ENCODE measurements around the gene DUSP8. TPM values are rescaled to one million over a fixed set of nuclear protein-coding genes. Genes with fewer than 3 reads are reported as not detected.

Gene DUSP8
- total RNA-seq, 5 donors from 2014 or later (not counting 1 experiment from before 2014, with no cell fraction given) = 5.2 to 64.3 (median 8.7) TPM

DNA sequence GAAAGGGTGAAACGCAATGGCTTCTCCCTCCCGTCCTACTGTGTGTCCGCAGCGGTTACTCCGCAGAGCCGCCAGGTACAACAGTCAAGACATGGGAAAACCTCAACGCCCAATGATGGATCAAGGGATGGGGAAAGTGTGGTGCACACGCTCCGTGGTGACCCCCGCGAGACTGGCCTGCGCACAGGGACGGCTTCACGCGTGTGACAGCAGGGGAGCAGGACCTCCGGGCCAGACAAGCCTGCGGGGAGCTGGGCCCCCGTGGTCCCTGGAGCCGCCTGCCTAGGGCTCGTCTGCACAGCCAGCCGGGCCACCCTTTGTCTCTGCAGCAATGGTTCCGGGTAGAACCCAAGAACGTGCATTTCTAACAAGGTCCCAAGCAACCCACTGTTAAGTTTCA is 53.8 kb downstream of the DUSP8 start:
- POLR2A ChIA-PET = no interaction called here
- Mint-ChIP-seq H3K4me1 (peaks cover 74 to 91% (median 83%) of the 10 kb centered on the region in 3 donors), H3K27me3 (no peaks in the 10 kb centered on the region)

DNA sequence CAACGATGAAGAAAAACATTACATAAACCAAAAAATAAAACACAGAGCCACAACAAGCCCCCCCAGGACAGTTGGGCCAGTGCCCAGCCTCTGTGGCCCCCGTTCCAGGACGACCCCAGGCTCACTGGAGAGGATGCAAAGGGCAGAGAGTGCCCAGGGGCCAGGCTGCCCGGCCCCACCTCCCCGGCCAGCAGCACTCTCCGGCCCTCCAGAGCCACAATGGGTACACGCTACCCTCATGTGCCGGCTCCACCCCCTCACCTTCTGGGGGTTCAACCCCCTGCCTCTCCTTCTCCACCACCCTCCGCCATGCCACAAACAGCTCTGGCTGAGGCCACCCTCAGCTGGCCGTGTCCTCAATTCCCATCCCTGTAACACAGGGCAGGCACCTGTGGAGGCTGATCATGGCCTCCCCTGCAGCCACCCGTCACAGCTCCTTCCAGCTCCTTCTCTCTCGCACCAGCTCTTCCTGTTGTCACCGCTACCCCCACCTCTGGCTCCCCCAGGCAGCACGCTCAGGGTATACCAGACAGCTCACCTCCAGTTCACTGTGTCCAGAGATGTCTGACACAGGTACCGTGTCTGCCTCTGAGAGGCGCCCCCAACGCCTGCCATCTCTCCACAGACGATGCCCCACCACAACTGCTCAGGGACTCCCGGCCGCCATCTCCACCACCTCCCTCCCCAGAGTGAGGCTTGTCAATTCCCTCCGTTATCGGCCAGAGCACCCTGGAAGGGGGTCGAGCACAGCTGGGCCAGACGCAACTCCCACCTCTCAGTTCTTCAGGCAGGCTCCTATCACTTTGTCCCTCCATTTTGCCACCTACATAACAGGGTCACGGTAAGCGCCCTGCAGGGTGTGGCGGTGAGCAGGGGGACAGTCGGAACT is 54.7 kb downstream of the DUSP8 start:
- Histone ChIP-seq H3K9me3 (no peaks in the 10 kb centered on the region), H3K27ac (ENCODE audit: low read length) (no peak overlapping the region), H3K4me1 (ENCODE audit: control insufficient read depth in 1 of 2, extremely low read depth in 1 of 2, insufficient read depth in 2 of 2, low read length in 2 of 2) (peaks cover 0 to 75% of the 10 kb centered on the region in 2 experiments), H3K4me3 (ENCODE audit: control insufficient read depth in 1 of 2, extremely low read depth in 1 of 2, low read length in 1 of 2) (no peak overlapping the region), H3K36me3 (ENCODE audit: control insufficient read depth in 2 of 2, extremely low read depth in 1 of 2, insufficient read depth in 1 of 2, low read length in 1 of 2) (peaks cover 5 to 6% of the 10 kb centered on the region in 2 donors), H3K27me3 (replicated peaks in 1 of 2; ENCODE audit: control insufficient read depth in 2 of 2, extremely low read depth in 1 of 2, insufficient read depth in 2 of 2, low read length in 1 of 2) (no peaks in the 10 kb centered on the region)
- H3K4me3 Mint-ChIP-seq = peak overlapping the region in 1 of 3 donors; percentile 8
- WGBS (ENCODE audit: insufficient coverage) = 90% methylated on average over 18 of the region's 28 CpGs
- H3K4me1 Mint-ChIP-seq = peaks cover 70 to 88% (median 80%) of the 10 kb centered on the region in 3 donors
- peaks cover 10% of the 10 kb centered on the region for H3K36me3 Mint-ChIP-seq
- POLR2A ChIA-PET = no interaction called here
- H3K27ac Mint-ChIP-seq = peak overlapping the region; percentile 25 to 55
- H3K9me3 Mint-ChIP-seq = no peaks in the 10 kb centered on the region
- no peaks in the 10 kb centered on the region for H3K27me3 Mint-ChIP-seq
- CTCF ChIA-PET = no interaction called here
- ATAC-seq (replicated peaks in 1 of 4) (no peak), DNase-seq (no peak)

More for the DNA sequence above, 53.8 kb downstream of the DUSP8 start:
- Histone ChIP-seq H3K4me1 (ENCODE audit: control insufficient read depth in 1 of 2, extremely low read depth in 1 of 2, insufficient read depth in 2 of 2, low read length in 2 of 2) (peaks cover 0 to 75% of the 10 kb centered on the region in 2 experiments), H3K9me3 (no peaks in the 10 kb centered on the region), H3K36me3 (ENCODE audit: control insufficient read depth in 2 of 2, extremely low read depth in 1 of 2, insufficient read depth in 1 of 2, low read length in 1 of 2) (peaks cover 3 to 6% of the 10 kb centered on the region in 2 donors), H3K27me3 (replicated peaks in 1 of 2; ENCODE audit: control insufficient read depth in 2 of 2, extremely low read depth in 1 of 2, insufficient read depth in 2 of 2, low read length in 1 of 2) (no peaks in the 10 kb centered on the region), H3K27ac (ENCODE audit: low read length) (no peak overlapping the region), H3K4me3 (ENCODE audit: control insufficient read depth in 1 of 2, extremely low read depth in 1 of 2, low read length in 1 of 2) (no peak overlapping the region)
- no peak overlapping the region for H3K27ac Mint-ChIP-seq
- peaks cover 7% of the 10 kb centered on the region for H3K36me3 Mint-ChIP-seq
- CTCF ChIA-PET = no interaction called here
- H3K9me3 Mint-ChIP-seq = no peaks in the 10 kb centered on the region
- no peak for ATAC-seq (replicated peaks in 1 of 4)
- 95% methylated on average over 19 of the region's 23 CpGs for WGBS (ENCODE audit: insufficient coverage)
- no peak overlapping the region for H3K4me3 Mint-ChIP-seq
- no peak for DNase-seq

DNA sequence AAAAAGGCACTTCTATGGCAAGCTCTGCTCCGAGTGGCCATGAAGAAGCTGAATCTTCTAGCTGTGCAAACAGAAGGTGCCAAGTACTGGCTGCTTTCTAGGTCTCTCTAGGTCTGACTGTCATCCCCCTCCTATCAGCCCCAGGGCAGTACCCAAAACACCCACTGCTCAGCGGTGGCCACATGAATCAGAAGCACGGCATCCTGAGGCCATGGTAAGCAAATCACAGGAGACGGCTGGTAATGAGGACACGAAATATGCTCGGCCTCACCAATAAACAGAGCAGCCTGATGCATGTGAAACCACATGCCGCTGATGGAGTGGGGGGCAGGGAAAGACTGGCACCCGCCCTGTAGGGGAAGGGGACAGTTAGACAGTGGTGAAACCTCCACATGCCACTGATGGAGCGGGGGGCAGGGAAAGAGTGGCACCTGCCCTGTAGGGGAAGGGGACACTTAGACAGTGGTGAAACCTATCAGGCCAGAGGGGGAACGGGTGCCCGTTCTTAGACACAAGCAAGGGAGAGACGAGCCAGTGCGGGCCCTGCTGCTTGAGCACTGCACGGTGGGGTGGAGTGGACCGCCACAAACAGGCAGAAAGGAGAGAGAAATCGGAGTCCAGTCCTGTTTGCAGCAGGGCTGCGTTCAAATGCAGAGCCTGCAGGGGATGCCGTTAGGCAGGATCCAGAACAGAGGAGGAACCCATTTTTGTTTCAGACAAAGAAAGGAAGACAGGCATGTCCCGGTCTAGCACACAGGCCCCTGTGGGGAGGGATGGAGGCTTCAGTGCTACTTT is 55.6 kb downstream of the DUSP8 start:
- ChIA-PET CTCF (interaction anchor here in 1 of 2 donors (1.0 kb wide), 1 partner anchor 313 kb away, joined by 3 read pairs; no protein-coding TSS in a partner anchor), POLR2A (no interaction called here)
- Mint-ChIP-seq H3K4me3 (peak overlapping the region in 1 of 3 donors; percentile 47), H3K4me1 (peaks cover 75 to 88% (median 83%) of the 10 kb centered on the region in 3 donors), H3K27ac (peak overlapping the region in 1 of 2 donors; percentile 15), H3K36me3 (peaks cover 10% of the 10 kb centered on the region), H3K9me3 (no peaks in the 10 kb centered on the region), H3K27me3 (no peaks in the 10 kb centered on the region)
- DNase-seq (no peak), ATAC-seq (replicated peaks in 1 of 4) (peak in 1 of 4 experiments; percentile 18)
- 77% methylated on average over 16 of the region's 19 CpGs for WGBS (ENCODE audit: insufficient coverage)
- Histone ChIP-seq H3K4me3 (ENCODE audit: control insufficient read depth in 1 of 2, extremely low read depth in 1 of 2, low read length in 1 of 2) (no peak overlapping the region), H3K27ac (ENCODE audit: low read length) (no peak overlapping the region), H3K36me3 (ENCODE audit: control insufficient read depth in 2 of 2, extremely low read depth in 1 of 2, insufficient read depth in 1 of 2, low read length in 1 of 2) (peaks cover 5 to 6% of the 10 kb centered on the region in 2 donors), H3K4me1 (ENCODE audit: control insufficient read depth in 1 of 2, extremely low read depth in 1 of 2, insufficient read depth in 2 of 2, low read length in 2 of 2) (peaks cover 0 to 81% of the 10 kb centered on the region in 2 experiments), H3K9me3 (no peaks in the 10 kb centered on the region), H3K27me3 (replicated peaks in 1 of 2; ENCODE audit: control insufficient read depth in 2 of 2, extremely low read depth in 1 of 2, insufficient read depth in 2 of 2, low read length in 1 of 2) (no peaks in the 10 kb centered on the region)

DNA sequence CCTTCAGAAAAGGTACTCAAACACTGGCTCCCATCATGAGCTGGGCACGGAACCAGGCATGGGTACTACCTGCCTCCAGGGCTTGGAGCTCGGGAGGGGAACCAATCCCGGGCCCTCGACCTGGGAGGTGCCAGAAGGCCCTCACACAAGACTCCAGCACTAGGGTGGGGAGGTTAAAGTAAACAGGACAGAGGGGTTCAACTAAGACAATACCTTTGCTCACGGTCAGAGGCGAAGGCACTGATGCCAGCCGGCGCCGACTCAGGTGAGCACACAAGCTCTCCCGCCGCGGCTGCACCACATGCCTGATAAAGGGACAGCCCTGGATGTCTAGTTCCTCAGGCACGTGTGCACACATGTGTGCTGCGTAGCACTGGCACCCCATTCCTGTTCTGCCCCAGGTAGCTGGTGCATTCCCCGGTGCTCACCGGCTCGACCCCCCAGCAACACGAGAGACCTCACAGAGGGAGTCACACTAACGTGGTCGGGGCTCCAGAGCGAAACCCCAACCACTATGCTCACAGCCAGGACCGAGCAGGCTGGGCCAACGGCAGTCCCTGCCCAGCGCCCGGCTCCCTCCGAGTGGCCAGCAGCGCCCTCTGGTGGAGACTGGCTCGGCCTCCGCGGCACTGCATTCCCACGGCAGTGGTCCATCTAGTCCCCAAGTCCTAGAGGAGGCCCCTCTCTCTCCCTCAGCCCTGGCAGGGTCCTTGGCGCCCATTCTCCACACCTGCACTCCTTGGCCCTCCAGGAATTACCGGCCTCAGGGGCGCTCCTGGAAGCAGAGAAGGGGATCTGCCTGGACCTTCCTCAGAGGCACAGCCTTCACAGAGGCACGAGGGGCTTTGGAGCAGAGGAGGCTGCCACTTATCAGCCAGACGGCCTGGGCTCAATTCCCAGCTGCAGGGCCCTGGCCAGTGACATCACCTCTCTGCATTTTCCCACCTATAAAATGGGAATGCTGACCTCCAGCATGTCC is 56.7 kb downstream of the DUSP8 start:
- H3K36me3 ChIP-seq (ENCODE audit: control insufficient read depth in 2 of 2, extremely low read depth in 1 of 2, insufficient read depth in 1 of 2, low read length in 1 of 2) = peaks cover 5 to 6% of the 10 kb centered on the region in 2 donors
- peak overlapping the region in 1 of 3 donors; percentile 47 for H3K4me3 Mint-ChIP-seq
- 48% methylated on average over 32 of the region's 36 CpGs for WGBS (ENCODE audit: insufficient coverage)
- no peak overlapping the region for H3K27ac Mint-ChIP-seq
- H3K4me1 Mint-ChIP-seq = peaks cover 64 to 85% (median 78%) of the 10 kb centered on the region in 3 donors
- no peaks in the 10 kb centered on the region for H3K27me3 ChIP-seq (replicated peaks in 1 of 2; ENCODE audit: control insufficient read depth in 2 of 2, extremely low read depth in 1 of 2, insufficient read depth in 2 of 2, low read length in 1 of 2)
- H3K9me3 ChIP-seq = no peaks in the 10 kb centered on the region
- no peaks in the 10 kb centered on the region for H3K9me3 Mint-ChIP-seq
- no peak overlapping the region for H3K27ac ChIP-seq (ENCODE audit: low read length)
- peak overlapping the region in 1 of 2 donors; percentile 10 for H3K4me3 ChIP-seq (ENCODE audit: control insufficient read depth in 1 of 2, extremely low read depth in 1 of 2, low read length in 1 of 2)
- no peaks in the 10 kb centered on the region for H3K27me3 Mint-ChIP-seq
- peaks cover 0 to 74% of the 10 kb centered on the region in 2 experiments for H3K4me1 ChIP-seq (ENCODE audit: control insufficient read depth in 1 of 2, extremely low read depth in 1 of 2, insufficient read depth in 2 of 2, low read length in 2 of 2)
- peak; percentile 19 to 80 (median 64) for DNase-seq
- POLR2A ChIA-PET = no interaction called here
- CTCF ChIA-PET = interaction anchor here (0.5 to 1.0 kb wide), 3 partner anchors 14 to 463 kb away, joined by 3 read pairs; no protein-coding TSS in a partner anchor
- peak; percentile 66 to 77 (median 74) for ATAC-seq (replicated peaks in 1 of 4)
- H3K36me3 Mint-ChIP-seq = peaks cover 6% of the 10 kb centered on the region

DNA sequence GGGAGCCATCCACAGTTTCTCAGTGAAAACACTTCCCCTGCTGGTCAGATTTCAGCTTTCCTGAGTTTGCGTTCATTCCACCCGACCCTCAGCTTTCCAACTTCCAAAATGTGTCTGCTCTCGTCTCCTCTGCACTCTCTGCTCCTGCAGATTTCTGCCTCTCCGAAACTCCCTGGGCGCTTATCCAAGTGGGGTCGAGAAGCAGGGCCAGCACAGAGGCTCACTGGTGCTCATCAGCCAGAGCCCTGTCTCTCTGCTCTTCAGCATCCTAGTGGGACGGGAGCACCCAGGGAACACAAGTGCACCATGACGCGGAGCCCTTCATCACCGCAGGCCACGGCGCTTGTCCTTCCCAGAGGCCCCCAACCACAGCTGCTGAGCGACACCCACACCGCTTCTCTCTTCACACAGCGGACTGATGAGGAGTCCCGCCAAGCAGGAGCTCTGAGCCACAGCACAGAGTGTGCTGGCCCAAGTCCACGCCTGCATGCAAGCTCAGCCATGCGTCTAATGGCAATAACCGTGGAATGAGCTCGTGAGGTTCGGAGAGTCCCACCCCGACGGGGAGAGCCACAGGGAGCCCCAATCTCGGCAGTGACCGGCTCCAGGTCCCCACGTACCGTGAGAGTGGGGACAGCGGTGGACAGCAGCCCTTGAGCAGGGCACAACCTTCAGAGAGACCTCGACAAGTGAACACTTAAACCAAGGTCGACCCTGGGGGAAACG is 57.6 kb downstream of the DUSP8 start:
- Histone ChIP-seq H3K27me3 (replicated peaks in 1 of 2; ENCODE audit: control insufficient read depth in 2 of 2, extremely low read depth in 1 of 2, insufficient read depth in 2 of 2, low read length in 1 of 2) (no peaks in the 10 kb centered on the region), H3K4me1 (ENCODE audit: control insufficient read depth in 1 of 2, extremely low read depth in 1 of 2, insufficient read depth in 2 of 2, low read length in 2 of 2) (peaks cover 0 to 67% of the 10 kb centered on the region in 2 experiments), H3K4me3 (ENCODE audit: control insufficient read depth in 1 of 2, extremely low read depth in 1 of 2, low read length in 1 of 2) (peak overlapping the region in 1 of 2 donors; percentile 10), H3K9me3 (no peaks in the 10 kb centered on the region), H3K36me3 (ENCODE audit: control insufficient read depth in 2 of 2, extremely low read depth in 1 of 2, insufficient read depth in 1 of 2, low read length in 1 of 2) (peaks cover 5 to 6% of the 10 kb centered on the region in 2 donors), H3K27ac (ENCODE audit: low read length) (no peak overlapping the region)
- Mint-ChIP-seq H3K4me3 (no peak overlapping the region), H3K9me3 (no peaks in the 10 kb centered on the region), H3K27me3 (no peaks in the 10 kb centered on the region), H3K36me3 (peaks cover 6% of the 10 kb centered on the region), H3K27ac (no peak overlapping the region), H3K4me1 (peaks cover 65 to 82% (median 78%) of the 10 kb centered on the region in 3 donors)
- WGBS (ENCODE audit: insufficient coverage) = 96% methylated on average over 30 of the region's 31 CpGs
- POLR2A ChIA-PET = no interaction called here
- no peak for DNase-seq
- CTCF ChIA-PET = interaction anchor here (0.7 to 0.9 kb wide), 2 partner anchors 312 to 462 kb away, joined by 3 read pairs; no protein-coding TSS in a partner anchor
- ATAC-seq (replicated peaks in 1 of 4) = no peak

All from T-cell (primary cell).